Uterus (tissue), 4 donors: ENCODE data around the gene USP22. TPM values are rescaled to one million over a fixed set of nuclear protein-coding genes. Genes with fewer than 3 reads are reported as not detected.

Experiments used
- DNase-seq, 2 donors: peaks; one replicate each; pipeline ENCODE4 v3.0.0-alpha.2; 2019 to 2020
- H3K27ac ChIP-seq, 2 donors: fragments of 200-600 bp; sonication (generic); 1 replicate in 1 of 2; 2 replicates in 1 of 2; pipeline ENCODE4 v1.5.1; 2016 to 2018
- H3K27me3 ChIP-seq, 2 donors: fragments of 200-600 bp; sonication (generic); one replicate each; pipeline ENCODE4 v1.5.1; 2018 to 2019; ENCODE audit warnings: control low read depth in 1 of 2
- H3K36me3 ChIP-seq, 2 donors: fragments of 200-600 bp; sonication (generic); one replicate each; pipeline ENCODE4 v1.5.1; 2019; ENCODE audit warnings: control low read depth in 1 of 2
- H3K4me1 ChIP-seq, 2 donors: fragments of 200-600 bp; sonication (generic); one replicate each; pipeline ENCODE4 v1.5.1; 2018 to 2019; ENCODE audit warnings: control low read depth in 1 of 2
- H3K4me3 ChIP-seq, 2 donors: fragments of 200-600 bp; sonication (generic); 1 replicate in 1 of 2; 2 replicates in 1 of 2; pipeline ENCODE4 v1.5.1; 2018 to 2019; ENCODE audit warnings: mild to moderate bottlenecking in 1 of 2
- H3K9me3 ChIP-seq, 2 donors: fragments of 200-600 bp; sonication (generic); one replicate each; pipeline ENCODE4 v1.5.1; 2019; ENCODE audit warnings: control low read depth in 1 of 2
- POLR2A ChIP-seq, 2 donors: fragments of 450-650 bp; IDR thresholded peaks; one replicate each; pipeline ENCODE4 v1.6.1; 2016; ENCODE audit warnings: antibody characterized with exemption in 2 of 2, mild to moderate bottlenecking in 1 of 2, moderate library complexity in 1 of 2
- intact Hi-C: fragments of 100-400 bp; cut with DNase I; formaldehyde crosslinking; loops from one replicate; pipeline ENCODE4 v1.15.1; 2023; ENCODE audit warnings: low total_unique reads
- total RNA-seq, 4 donors: library from RNA; depleted of rRNA in 3 of 4; stranded (reverse); fragments of >200 nt in 3 of 4; gene quantifications; one replicate each; pipeline versions ENCODE4 v1.1.0 to v1.2.4, GENCODE V29; 2014 to 2023
- TF ChIP-seq, protein P1 (sequence below), 4 experiments: fragments of 200-600 bp in 2 of 4; fragments of 450-650 bp in 2 of 4; sonication (generic) in 2 of 4; IDR thresholded peaks; one replicate each; pipeline ENCODE4 v1.5.1; 2016 to 2019; ENCODE audit warnings: antibody characterized with exemption in 4 of 4, mild to moderate bottlenecking in 2 of 4, moderate library complexity in 1 of 4
- donor health status: DM: yes; HTN: yes; CAD: no.

USP22 gene
- total RNA-seq, 4 donors from 2014 or later: 110 to 299 (median 189) TPM

DNA sequence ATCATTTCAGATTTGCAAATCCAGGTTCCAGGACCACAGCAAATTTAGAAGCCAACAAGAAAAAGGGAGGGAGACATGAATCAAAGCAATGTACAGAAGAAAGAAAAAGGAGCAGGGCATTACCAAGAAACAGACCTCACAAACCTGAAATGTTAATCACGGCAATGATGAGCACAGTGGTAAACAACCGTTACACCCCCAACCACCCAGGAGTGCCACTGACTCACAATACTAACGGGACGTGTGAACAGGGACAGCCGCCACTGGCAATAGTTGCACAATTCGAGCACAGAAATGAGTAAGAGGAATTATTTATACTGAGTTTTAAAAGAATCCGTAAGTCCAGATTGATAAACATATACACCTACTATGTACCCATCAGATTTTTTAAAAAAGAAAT, 13.8 kb downstream of the USP22 start:
- TF ChIP-seq POLR2A (IDR thresholded peaks at IDR 0.05): no peak
- TF ChIP-seq, protein P1, sequence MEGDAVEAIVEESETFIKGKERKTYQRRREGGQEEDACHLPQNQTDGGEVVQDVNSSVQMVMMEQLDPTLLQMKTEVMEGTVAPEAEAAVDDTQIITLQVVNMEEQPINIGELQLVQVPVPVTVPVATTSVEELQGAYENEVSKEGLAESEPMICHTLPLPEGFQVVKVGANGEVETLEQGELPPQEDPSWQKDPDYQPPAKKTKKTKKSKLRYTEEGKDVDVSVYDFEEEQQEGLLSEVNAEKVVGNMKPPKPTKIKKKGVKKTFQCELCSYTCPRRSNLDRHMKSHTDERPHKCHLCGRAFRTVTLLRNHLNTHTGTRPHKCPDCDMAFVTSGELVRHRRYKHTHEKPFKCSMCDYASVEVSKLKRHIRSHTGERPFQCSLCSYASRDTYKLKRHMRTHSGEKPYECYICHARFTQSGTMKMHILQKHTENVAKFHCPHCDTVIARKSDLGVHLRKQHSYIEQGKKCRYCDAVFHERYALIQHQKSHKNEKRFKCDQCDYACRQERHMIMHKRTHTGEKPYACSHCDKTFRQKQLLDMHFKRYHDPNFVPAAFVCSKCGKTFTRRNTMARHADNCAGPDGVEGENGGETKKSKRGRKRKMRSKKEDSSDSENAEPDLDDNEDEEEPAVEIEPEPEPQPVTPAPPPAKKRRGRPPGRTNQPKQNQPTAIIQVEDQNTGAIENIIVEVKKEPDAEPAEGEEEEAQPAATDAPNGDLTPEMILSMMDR (IDR thresholded peaks at IDR 0.05): no peak

DNA sequence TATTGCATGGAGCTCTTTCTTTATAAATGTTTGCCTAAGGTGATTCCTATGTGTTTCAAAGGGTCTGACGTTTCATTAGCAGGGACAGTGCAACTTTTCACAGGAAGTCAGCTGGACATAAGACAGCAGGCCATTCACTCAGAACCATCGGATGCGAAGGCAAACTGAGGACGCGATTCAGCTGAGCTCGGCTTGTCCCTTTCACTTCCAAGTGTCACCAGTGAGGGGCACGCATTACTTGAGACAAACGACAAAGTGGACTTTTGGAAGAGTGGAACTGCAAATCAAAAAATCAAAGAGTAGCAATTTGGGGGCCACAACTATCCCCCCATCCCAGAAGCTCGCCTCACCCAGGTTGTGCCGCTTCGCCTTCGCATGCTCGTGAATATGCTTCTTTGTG, 14.6 kb downstream of the USP22 start:
- Histone ChIP-seq H3K4me3 (no peak overlapping the region), H3K27me3 (no peaks in the 10 kb centered on the region), H3K4me1 (peaks cover 10 to 11% of the 10 kb centered on the region in 2 donors), H3K27ac (no peak overlapping the region), H3K9me3 (no peaks in the 10 kb centered on the region), H3K36me3 (no peaks in the 10 kb centered on the region)
- intact Hi-C loops: no loop called here
- TF ChIP-seq, protein P1 (IDR thresholded peaks at IDR 0.05): no peak
- no peak for TF ChIP-seq POLR2A (IDR thresholded peaks at IDR 0.05)
- DNase-seq: no peak

More for the DNA sequence above, 13.8 kb downstream of the USP22 start:
- DNase-seq: peak in 1 of 2 donors; percentile 45
- intact Hi-C loops: no loop called here
- Histone ChIP-seq H3K27me3 (no peaks in the 10 kb centered on the region), H3K36me3 (no peaks in the 10 kb centered on the region), H3K4me1 (peaks cover 13 to 15% of the 10 kb centered on the region in 2 donors), H3K27ac (peak overlapping the region; percentile 33 to 54), H3K4me3 (no peak overlapping the region), H3K9me3 (no peaks in the 10 kb centered on the region)

DNA sequence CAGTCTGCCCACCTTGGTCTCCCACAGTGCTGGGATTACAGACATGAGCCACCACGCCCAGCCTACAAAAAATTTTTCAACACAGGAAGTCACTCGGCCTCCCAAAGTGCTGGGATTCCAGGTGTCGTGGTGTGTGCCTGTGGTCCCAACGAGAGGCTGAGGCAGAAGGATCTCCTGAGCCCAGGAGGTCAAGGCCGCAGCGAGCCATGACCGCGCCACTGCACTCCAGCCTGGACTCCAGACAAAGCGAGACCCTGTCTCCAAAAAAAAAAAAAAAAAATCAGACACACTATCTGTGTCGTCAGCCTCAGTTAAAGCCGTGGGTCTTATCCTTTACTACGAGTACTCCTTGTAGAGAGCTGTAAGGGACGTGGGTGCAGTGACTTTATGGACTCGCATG, 15.8 kb downstream of the USP22 start:
- H3K27ac ChIP-seq: no peak overlapping the region
- H3K4me3 ChIP-seq: no peak overlapping the region
- H3K27me3 ChIP-seq: no peaks in the 10 kb centered on the region
- H3K4me1 ChIP-seq: peaks cover 4 to 9% of the 10 kb centered on the region in 2 donors
- TF ChIP-seq, protein P1 (IDR thresholded peaks at IDR 0.05): no peak
- TF ChIP-seq POLR2A (IDR thresholded peaks at IDR 0.05): no peak
- H3K9me3 ChIP-seq: no peaks in the 10 kb centered on the region
- no peak for DNase-seq
- H3K36me3 ChIP-seq: no peaks in the 10 kb centered on the region
- intact Hi-C loops: no loop called here

DNA sequence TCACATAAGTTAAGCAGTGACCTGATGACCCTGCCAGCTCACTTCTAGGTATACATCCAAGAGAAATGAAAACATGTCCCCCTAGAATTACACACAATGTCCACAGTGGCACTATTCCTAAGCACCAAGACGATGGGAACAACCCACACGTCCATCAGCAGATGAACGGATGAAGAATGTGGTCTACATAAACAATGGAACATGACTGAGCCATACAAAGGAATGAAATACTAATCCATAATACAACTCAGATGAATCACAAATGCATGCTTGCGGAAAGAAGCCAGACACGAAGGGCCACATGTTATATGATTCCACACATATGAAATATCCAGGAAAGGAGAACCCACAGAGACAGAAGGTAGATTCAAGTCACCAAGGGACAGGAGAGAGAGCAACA, 17.4 kb downstream of the USP22 start:
- H3K27me3 ChIP-seq: no peaks in the 10 kb centered on the region
- H3K4me3 ChIP-seq: no peak overlapping the region
- peaks cover 0 to 9% of the 10 kb centered on the region in 2 donors for H3K4me1 ChIP-seq
- H3K36me3 ChIP-seq: no peaks in the 10 kb centered on the region
- intact Hi-C loops: no loop called here
- H3K9me3 ChIP-seq: no peaks in the 10 kb centered on the region
- H3K27ac ChIP-seq: no peak overlapping the region
- no peak for TF ChIP-seq POLR2A (IDR thresholded peaks at IDR 0.05)
- TF ChIP-seq, protein P1 (IDR thresholded peaks at IDR 0.05): no peak
- no peak for DNase-seq

DNA sequence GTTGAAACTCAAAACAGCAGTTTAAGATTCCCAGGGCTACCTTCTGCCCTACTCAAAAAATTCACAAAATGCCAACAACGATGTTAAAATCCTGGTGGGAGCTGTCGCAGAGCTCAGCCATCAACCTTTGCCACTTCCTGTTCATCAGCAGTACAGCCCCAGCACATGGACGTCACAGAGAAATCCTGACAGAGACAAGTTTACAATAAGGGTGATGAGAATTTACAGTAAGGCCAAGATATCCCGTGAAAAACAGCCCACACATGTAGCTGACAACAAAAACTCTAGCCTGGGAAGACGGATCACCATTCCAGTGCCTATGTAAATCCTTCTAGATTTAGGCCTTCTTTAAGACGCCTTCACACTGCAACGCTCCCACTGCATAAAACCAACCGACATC, 18.8 kb downstream of the USP22 start:
- Histone ChIP-seq H3K27ac (no peak overlapping the region), H3K4me3 (no peak overlapping the region), H3K4me1 (peaks cover 0 to under 1% of the 10 kb centered on the region in 2 donors), H3K36me3 (no peaks in the 10 kb centered on the region), H3K9me3 (no peaks in the 10 kb centered on the region), H3K27me3 (no peaks in the 10 kb centered on the region)
- intact Hi-C loops: no loop called here
- TF ChIP-seq, protein P1 (IDR thresholded peaks at IDR 0.05): no peak
- TF ChIP-seq POLR2A (IDR thresholded peaks at IDR 0.05): no peak
- DNase-seq: no peak
